Suprapubic skin (tissue), 4 donors: ENCODE results near the gene FER.

ENCODE experiments used
- CTCF ChIP-seq, 2 donors: fragments of 200-600 bp in 1 of 2; fragments of 450-650 bp in 1 of 2; sonication (generic) in 1 of 2; IDR thresholded peaks; one replicate each; pipeline ENCODE4 v1.5.1; 2016 to 2019; ENCODE audit warnings: antibody characterized with exemption in 2 of 2, mild to moderate bottlenecking in 1 of 2, moderate library complexity in 1 of 2
- EP300 ChIP-seq: sonication (generic); formaldehyde crosslinking; IDR thresholded peaks from one replicate; pipeline ENCODE4 v1.6.1; 2017; ENCODE audit warnings: antibody characterized with exemption
- POLR2A ChIP-seq, 2 donors: fragments of 450-650 bp; IDR thresholded peaks; one replicate each; pipeline ENCODE4 v1.6.1; 2017; ENCODE audit warnings: antibody characterized with exemption in 2 of 2, mild to moderate bottlenecking in 2 of 2, moderate library complexity in 2 of 2
- POLR2AphosphoS5 ChIP-seq, 3 donors: sonication (generic); formaldehyde crosslinking; IDR thresholded peaks; one replicate each; pipeline ENCODE4 v1.6.1; 2017; ENCODE audit warnings: antibody characterized with exemption in 3 of 3

- TF ChIP-seq CTCF (IDR thresholded peaks at IDR 0.05) (no peak), POLR2AphosphoS5 (IDR thresholded peaks at IDR 0.05) (no peak), POLR2A (IDR thresholded peaks at IDR 0.05) (no peak), EP300 (no peak)
Measured at GRCh38 chr5:108930107-108930506, 182.4 kb downstream of the FER start.
